ENCODE data around the gene OR10AD1.
A peak's percentile ranks its signal among the peaks of the same experiment; 100 is the strongest.
"Not testable (repeated sequence)": the region's sequence is repeated elsewhere in the genome, so short reads cannot be mapped to it uniquely, and the experiment has no call there.

Gene OR10AD1

GRCh38 chr12:48157889-48158370 is 45.2 kb downstream of the OR10AD1 start:
- DNase-seq, result no peak

- DNase-seq, result peak; percentile 99
These were observed 45.8 kb downstream of the OR10AD1 start, which contains the start of gene ASB8 for GRCh38 chr12:48157018-48157888. Gene ASB8, minus strand, starts transcription at chr12:48157515. Its CDS starts 4,019 bp downstream, at chr12:48153496.

DNA sequence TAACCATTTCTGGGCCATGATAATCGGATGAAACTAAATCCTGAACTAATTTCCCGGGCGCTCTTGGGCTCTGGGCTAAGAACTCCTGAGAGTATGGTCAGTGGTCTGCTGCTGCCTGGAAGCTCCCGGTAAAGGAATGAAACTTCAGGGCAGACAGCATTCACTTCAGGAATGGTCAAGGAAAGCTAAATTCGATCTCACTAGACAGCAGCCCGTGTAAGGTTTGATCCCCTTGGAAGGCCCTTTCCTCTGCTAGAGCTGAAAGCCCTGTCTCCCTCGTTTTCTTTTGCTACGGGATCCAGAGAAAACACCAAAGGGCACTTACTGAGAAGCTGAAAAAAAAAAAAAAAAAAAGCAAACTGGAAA is 46.5 kb downstream of the OR10AD1 start:
- no peak for DNase-seq

DNA sequence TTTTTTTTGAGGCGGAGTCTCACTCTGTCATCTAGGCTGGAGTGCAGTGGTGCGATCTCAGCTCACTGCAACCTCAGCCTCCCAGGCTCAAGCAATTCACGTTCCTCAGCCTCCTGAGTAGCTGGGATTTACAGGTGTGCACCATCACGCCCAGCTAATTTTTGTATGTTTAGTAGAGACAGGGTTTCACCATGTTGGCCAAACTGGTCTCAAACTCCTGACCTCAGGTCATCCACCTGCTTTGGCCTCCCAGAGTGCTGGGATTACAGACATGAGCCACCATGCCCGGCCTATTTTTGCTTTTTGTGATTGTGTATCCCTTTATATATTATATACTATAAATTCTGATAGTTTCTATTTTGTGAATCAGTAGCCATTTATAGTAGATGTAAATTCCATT is 47.3 kb downstream of the OR10AD1 start:
- DNase-seq, result not testable (repeated sequence)

All from activated CD4-positive, alpha-beta T cell treated with anti-CD3 and anti-CD28 coated beads, Interleukin-2, amount 50 U/mL, for 16 hours (primary cell).